ENCODE data around the gene KLHDC7B. TPM values are rescaled to one million over a fixed set of nuclear protein-coding genes. Genes with fewer than 3 reads are reported as not detected.
A peak's percentile ranks its signal among the peaks of the same experiment; 100 is the strongest.

Gene KLHDC7B
- total RNA-seq, 1 experiment from 2014 or later, result 1.6 TPM

GRCh38 chr22:50525104-50525857 is 20.4 kb upstream of the KLHDC7B start, which contains the start of gene SCO2:
TSS of gene SCO2 (minus strand) at chr22:50525598. CDS start at chr22:50524411, 1,187 bp downstream.
- Mint-ChIP-seq H3K9me3 (ENCODE audit: low read depth, unreplicated experiment) (no peaks in the 10 kb centered on the region), H3K36me3 (ENCODE audit: insufficient read depth, unreplicated experiment) (peaks cover 86% of the 10 kb centered on the region), H3K27ac (ENCODE audit: unreplicated experiment) (peak within 1 kb of the TSS; percentile 92), H3K4me3 (ENCODE audit: low read depth, unreplicated experiment) (peak within 1 kb of the TSS; percentile 85), H3K4me1 (ENCODE audit: low read depth, unreplicated experiment) (peaks cover 20% of the 10 kb centered on the region), H3K27me3 (ENCODE audit: unreplicated experiment) (no peaks in the 10 kb centered on the region)
- peak; percentile 98 for DNase-seq
- CTCF ChIA-PET, result interaction anchor here (0.5 to 2.3 kb wide), 11 partner anchors 14 to 96 kb away, joined by 3 to 30 read pairs (median 5); partner anchors contain the start of genes KLHDC7B, LMF2, NCAPH2 and SYCE3
- TF ChIP-seq CTCF (IDR thresholded peaks at IDR 0.05; ENCODE audit: unreplicated experiment), result no peak
- intact Hi-C loops (cut with micrococcal nuclease; ENCODE audit: unreplicated experiment), result no loop called here
- no TSS peak for BruUV-seq (replicated peaks)

- H3K4me3 Mint-ChIP-seq (ENCODE audit: low read depth, unreplicated experiment), result peak overlapping the region; percentile 85
- H3K4me1 Mint-ChIP-seq (ENCODE audit: low read depth, unreplicated experiment), result peaks cover 20% of the 10 kb centered on the region
- intact Hi-C loops (cut with micrococcal nuclease; ENCODE audit: unreplicated experiment), result no loop called here
- TF ChIP-seq CTCF (IDR thresholded peaks at IDR 0.05; ENCODE audit: unreplicated experiment), result peak; percentile 55
- no TSS peak for BruUV-seq (replicated peaks)
- H3K36me3 Mint-ChIP-seq (ENCODE audit: insufficient read depth, unreplicated experiment), result peaks cover 89% of the 10 kb centered on the region
- DNase-seq, result no peak
- peak overlapping the region; percentile 62 for H3K27ac Mint-ChIP-seq (ENCODE audit: unreplicated experiment)
- no peaks in the 10 kb centered on the region for H3K27me3 Mint-ChIP-seq (ENCODE audit: unreplicated experiment)
- CTCF ChIA-PET, result interaction anchor here (0.6 to 2.3 kb wide), 10 partner anchors 14 to 95 kb away, joined by 3 to 30 read pairs (median 6); partner anchors contain the start of genes KLHDC7B, LMF2, NCAPH2 and SYCE3
- no peaks in the 10 kb centered on the region for H3K9me3 Mint-ChIP-seq (ENCODE audit: low read depth, unreplicated experiment)
Observed at GRCh38 chr22:50525858-50526107, 19.9 kb upstream of the KLHDC7B start.

GRCh38 chr22:50526108-50526833 is 19.4 kb upstream of the KLHDC7B start:
- intact Hi-C loops (cut with micrococcal nuclease; ENCODE audit: unreplicated experiment), result no loop called here
- peaks cover 94% of the 10 kb centered on the region for H3K36me3 Mint-ChIP-seq (ENCODE audit: insufficient read depth, unreplicated experiment)
- H3K9me3 Mint-ChIP-seq (ENCODE audit: low read depth, unreplicated experiment), result no peaks in the 10 kb centered on the region
- no peaks in the 10 kb centered on the region for H3K27me3 Mint-ChIP-seq (ENCODE audit: unreplicated experiment)
- CTCF ChIA-PET, result interaction anchor here (0.6 to 2.3 kb wide), 10 partner anchors 13 to 95 kb away, joined by 3 to 30 read pairs (median 6); partner anchors contain the start of genes KLHDC7B, LMF2, NCAPH2 and SYCE3
- peak overlapping the region; percentile 92 for H3K27ac Mint-ChIP-seq (ENCODE audit: unreplicated experiment)
- peaks cover 20% of the 10 kb centered on the region for H3K4me1 Mint-ChIP-seq (ENCODE audit: low read depth, unreplicated experiment)
- DNase-seq, result peak; percentile 88
- TF ChIP-seq CTCF (IDR thresholded peaks at IDR 0.05; ENCODE audit: unreplicated experiment), result peak; percentile 72
- peak overlapping the region; percentile 85 for H3K4me3 Mint-ChIP-seq (ENCODE audit: low read depth, unreplicated experiment)
- BruUV-seq (replicated peaks), result no TSS peak

- CTCF ChIA-PET, result interaction anchor here (0.6 kb wide), 1 partner anchor 94 kb away, joined by 5 read pairs; no protein-coding TSS in a partner anchor
- no TSS peak for BruUV-seq (replicated peaks)
- H3K27me3 Mint-ChIP-seq (ENCODE audit: unreplicated experiment), result no peaks in the 10 kb centered on the region
Observed at GRCh38 chr22:50526834-50527801, 18.6 kb upstream of the KLHDC7B start.

More at GRCh38 chr22:50526834-50527801, 18.6 kb upstream of the KLHDC7B start:
- Mint-ChIP-seq H3K36me3 (ENCODE audit: insufficient read depth, unreplicated experiment) (peaks cover 99% of the 10 kb centered on the region), H3K27ac (ENCODE audit: unreplicated experiment) (peak overlapping the region; percentile 92), H3K4me3 (ENCODE audit: low read depth, unreplicated experiment) (peak overlapping the region; percentile 85), H3K4me1 (ENCODE audit: low read depth, unreplicated experiment) (peaks cover 20% of the 10 kb centered on the region), H3K9me3 (ENCODE audit: low read depth, unreplicated experiment) (no peaks in the 10 kb centered on the region)
- intact Hi-C loops (cut with micrococcal nuclease; ENCODE audit: unreplicated experiment), result no loop called here
- peak; percentile 71 for DNase-seq
- no peak for TF ChIP-seq CTCF (IDR thresholded peaks at IDR 0.05; ENCODE audit: unreplicated experiment)
